Suprapubic skin (tissue), 3 donors: ENCODE results near the gene TSC22D4.

Experiments
- CTCF ChIP-seq, 2 donors: fragments of 200-600 bp in 1 of 2; fragments of 450-650 bp in 1 of 2; sonication (generic) in 1 of 2; IDR thresholded peaks; one replicate each; pipeline ENCODE4 v1.5.1; 2016 to 2019; ENCODE audit warnings: antibody characterized with exemption in 2 of 2, mild to moderate bottlenecking in 1 of 2, moderate library complexity in 1 of 2
- POLR2A ChIP-seq, 2 donors: fragments of 450-650 bp; IDR thresholded peaks; one replicate each; pipeline ENCODE4 v1.6.1; 2017; ENCODE audit warnings: antibody characterized with exemption in 2 of 2, mild to moderate bottlenecking in 2 of 2, moderate library complexity in 2 of 2

- no peak for TF ChIP-seq CTCF (IDR thresholded peaks at IDR 0.05)
- no peak for TF ChIP-seq POLR2A (IDR thresholded peaks at IDR 0.05)
Measured at GRCh38 chr7:100477871-100478267, 1.1 kb downstream of the TSC22D4 start.
